Tibial nerve (tissue), 4 donors: ENCODE data around the gene FANCC.

ENCODE experiments used
- EP300 ChIP-seq, 2 donors: sonication (generic); formaldehyde crosslinking; IDR thresholded peaks; one replicate each; pipeline ENCODE4 v1.6.1; 2017; ENCODE audit warnings: antibody characterized with exemption in 2 of 2, mild to moderate bottlenecking in 1 of 2
- POLR2A ChIP-seq, 2 donors: fragments of 450-650 bp; IDR thresholded peaks; one replicate each; pipeline ENCODE4 v1.6.1; 2017; ENCODE audit warnings: antibody characterized with exemption in 2 of 2, mild to moderate bottlenecking in 2 of 2, moderate library complexity in 2 of 2
- TF ChIP-seq, protein P1 (sequence below), 5 experiments: fragments of 200-600 bp in 3 of 5; fragments of 450-650 bp in 2 of 5; sonication (generic) in 3 of 5; IDR thresholded peaks; one replicate each; pipeline ENCODE4 v1.5.1; 2016 to 2019; ENCODE audit warnings: antibody characterized with exemption in 5 of 5, mild to moderate bottlenecking in 3 of 5, moderate library complexity in 2 of 5

- TF ChIP-seq, protein P1, sequence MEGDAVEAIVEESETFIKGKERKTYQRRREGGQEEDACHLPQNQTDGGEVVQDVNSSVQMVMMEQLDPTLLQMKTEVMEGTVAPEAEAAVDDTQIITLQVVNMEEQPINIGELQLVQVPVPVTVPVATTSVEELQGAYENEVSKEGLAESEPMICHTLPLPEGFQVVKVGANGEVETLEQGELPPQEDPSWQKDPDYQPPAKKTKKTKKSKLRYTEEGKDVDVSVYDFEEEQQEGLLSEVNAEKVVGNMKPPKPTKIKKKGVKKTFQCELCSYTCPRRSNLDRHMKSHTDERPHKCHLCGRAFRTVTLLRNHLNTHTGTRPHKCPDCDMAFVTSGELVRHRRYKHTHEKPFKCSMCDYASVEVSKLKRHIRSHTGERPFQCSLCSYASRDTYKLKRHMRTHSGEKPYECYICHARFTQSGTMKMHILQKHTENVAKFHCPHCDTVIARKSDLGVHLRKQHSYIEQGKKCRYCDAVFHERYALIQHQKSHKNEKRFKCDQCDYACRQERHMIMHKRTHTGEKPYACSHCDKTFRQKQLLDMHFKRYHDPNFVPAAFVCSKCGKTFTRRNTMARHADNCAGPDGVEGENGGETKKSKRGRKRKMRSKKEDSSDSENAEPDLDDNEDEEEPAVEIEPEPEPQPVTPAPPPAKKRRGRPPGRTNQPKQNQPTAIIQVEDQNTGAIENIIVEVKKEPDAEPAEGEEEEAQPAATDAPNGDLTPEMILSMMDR (IDR thresholded peaks at IDR 0.05) = no peak
- TF ChIP-seq POLR2A (IDR thresholded peaks at IDR 0.05) = no peak
- no peak for TF ChIP-seq EP300 (IDR thresholded peaks at IDR 0.05)
These were observed 239.6 kb downstream of the FANCC start for GRCh38 chr9:95077766-95078370.
